ENCODE measurements around the gene CPAMD8. TPM values are rescaled to one million over a fixed set of nuclear protein-coding genes. Genes with fewer than 3 reads are reported as not detected.
"Not testable (repeated sequence)": the region's sequence is repeated elsewhere in the genome, so short reads cannot be mapped to it uniquely, and the experiment has no call there.

The CPAMD8 gene
- total RNA-seq, 1 donor from 2014 or later = 5.3 TPM

DNA sequence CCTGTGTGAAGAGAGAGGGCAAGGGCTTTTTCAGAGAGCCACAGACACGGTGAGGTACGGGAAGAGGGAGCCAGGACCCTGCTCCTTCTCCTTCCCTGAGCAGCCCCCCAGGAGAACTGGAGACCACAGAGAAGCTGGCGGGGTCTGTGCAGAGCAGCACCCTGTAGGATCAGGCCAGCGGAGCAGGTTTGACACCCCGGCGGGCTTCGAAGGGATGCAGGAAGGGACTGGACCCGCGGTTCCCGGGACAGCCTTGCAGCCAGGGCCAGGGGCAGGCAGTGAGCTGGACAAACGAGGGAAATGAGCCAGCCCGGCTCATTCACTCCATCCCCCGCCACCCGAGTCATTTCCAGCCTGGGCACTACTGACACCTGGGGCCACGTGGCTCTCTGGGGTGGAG lies 22.2 kb downstream of the CPAMD8 start:
- TF ChIP-seq, protein P1, sequence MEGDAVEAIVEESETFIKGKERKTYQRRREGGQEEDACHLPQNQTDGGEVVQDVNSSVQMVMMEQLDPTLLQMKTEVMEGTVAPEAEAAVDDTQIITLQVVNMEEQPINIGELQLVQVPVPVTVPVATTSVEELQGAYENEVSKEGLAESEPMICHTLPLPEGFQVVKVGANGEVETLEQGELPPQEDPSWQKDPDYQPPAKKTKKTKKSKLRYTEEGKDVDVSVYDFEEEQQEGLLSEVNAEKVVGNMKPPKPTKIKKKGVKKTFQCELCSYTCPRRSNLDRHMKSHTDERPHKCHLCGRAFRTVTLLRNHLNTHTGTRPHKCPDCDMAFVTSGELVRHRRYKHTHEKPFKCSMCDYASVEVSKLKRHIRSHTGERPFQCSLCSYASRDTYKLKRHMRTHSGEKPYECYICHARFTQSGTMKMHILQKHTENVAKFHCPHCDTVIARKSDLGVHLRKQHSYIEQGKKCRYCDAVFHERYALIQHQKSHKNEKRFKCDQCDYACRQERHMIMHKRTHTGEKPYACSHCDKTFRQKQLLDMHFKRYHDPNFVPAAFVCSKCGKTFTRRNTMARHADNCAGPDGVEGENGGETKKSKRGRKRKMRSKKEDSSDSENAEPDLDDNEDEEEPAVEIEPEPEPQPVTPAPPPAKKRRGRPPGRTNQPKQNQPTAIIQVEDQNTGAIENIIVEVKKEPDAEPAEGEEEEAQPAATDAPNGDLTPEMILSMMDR (IDR thresholded peaks at IDR 0.05; ENCODE audit: insufficient read depth, low read length, poor library complexity, severe bottlenecking) = no peak
- Histone ChIP-seq H3K36me3 (ENCODE audit: control insufficient read depth, insufficient read depth, low read length) (no peaks in the 10 kb centered on the region), H3K27me3 (ENCODE audit: control insufficient read depth, insufficient read depth, low read length) (no peaks in the 10 kb centered on the region), H3K4me3 (ENCODE audit: low read depth, low read length) (no peak overlapping the region)
- no peak for DNase-seq (ENCODE audit: low read depth)

DNA sequence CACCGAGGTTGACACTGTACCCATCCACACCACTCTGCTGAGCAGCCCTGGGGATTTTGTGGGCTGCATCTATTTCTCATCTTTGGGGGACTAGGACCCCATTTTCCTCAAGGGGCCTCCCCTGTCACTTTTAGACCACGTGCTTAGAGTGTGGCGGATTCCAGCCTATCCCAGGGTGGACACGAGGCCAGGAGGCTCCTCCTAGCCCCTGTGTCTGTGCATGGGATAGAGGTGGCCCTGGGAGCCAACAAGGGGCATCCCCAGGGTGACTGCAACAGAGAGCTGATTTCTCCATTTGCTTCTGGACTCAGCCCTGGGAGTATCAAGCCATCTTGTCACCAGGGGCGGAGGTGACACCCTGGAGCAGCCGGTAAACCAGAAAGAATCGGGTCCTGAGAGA lies 24.2 kb downstream of the CPAMD8 start:
- H3K27me3 ChIP-seq (ENCODE audit: control insufficient read depth, insufficient read depth, low read length) = no peaks in the 10 kb centered on the region
- no peak overlapping the region for H3K4me3 ChIP-seq (ENCODE audit: low read depth, low read length)
- DNase-seq (ENCODE audit: low read depth) = no peak
- no peaks in the 10 kb centered on the region for H3K36me3 ChIP-seq (ENCODE audit: control insufficient read depth, insufficient read depth, low read length)
- TF ChIP-seq, protein P1 (IDR thresholded peaks at IDR 0.05; ENCODE audit: insufficient read depth, low read length, poor library complexity, severe bottlenecking) = no peak

DNA sequence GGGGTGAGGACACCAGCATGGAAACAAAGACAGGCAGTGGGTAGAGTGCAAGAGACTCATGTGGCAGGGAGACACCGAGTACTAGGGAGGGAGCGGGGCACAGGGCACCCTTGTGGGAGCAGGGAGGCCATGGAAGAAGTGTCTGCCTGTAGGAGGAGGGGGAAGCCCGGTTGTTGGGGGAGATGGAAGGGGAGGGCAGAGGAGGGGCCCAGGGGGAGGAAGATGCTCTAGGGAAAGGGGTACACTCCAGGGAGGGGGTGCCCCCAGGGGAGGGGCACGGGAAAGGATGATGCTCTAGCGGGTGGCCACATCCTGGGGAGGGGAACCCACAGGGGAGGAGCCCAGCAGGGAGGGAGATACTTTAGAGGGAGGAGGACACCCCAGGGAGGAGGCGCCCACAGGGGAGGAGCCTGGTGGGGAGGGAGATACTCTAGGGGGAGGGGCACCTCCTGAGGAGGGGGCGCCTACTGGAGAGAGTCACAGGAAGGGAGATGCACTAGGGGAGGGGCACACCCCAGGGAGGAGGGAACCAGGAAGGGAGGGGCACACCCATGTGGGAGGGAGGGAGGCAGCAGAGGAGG lies 24.9 kb downstream of the CPAMD8 start:
- TF ChIP-seq, protein P1 (IDR thresholded peaks at IDR 0.05; ENCODE audit: insufficient read depth, low read length, poor library complexity, severe bottlenecking) = no peak
- H3K27me3 ChIP-seq (ENCODE audit: control insufficient read depth, insufficient read depth, low read length) = no peaks in the 10 kb centered on the region
- DNase-seq (ENCODE audit: low read depth) = no peak
- H3K36me3 ChIP-seq (ENCODE audit: control insufficient read depth, insufficient read depth, low read length) = no peaks in the 10 kb centered on the region
- H3K4me3 ChIP-seq (ENCODE audit: low read depth, low read length) = no peak overlapping the region

- Histone ChIP-seq H3K27me3 (ENCODE audit: control insufficient read depth, insufficient read depth, low read length) (no peaks in the 10 kb centered on the region), H3K36me3 (ENCODE audit: control insufficient read depth, insufficient read depth, low read length) (no peaks in the 10 kb centered on the region), H3K4me3 (ENCODE audit: low read depth, low read length) (no peak overlapping the region)
- TF ChIP-seq, protein P1 (IDR thresholded peaks at IDR 0.05; ENCODE audit: insufficient read depth, low read length, poor library complexity, severe bottlenecking) = no peak
- DNase-seq (ENCODE audit: low read depth) = no peak
Measured at GRCh38 chr19:16998635-16999194, 27.9 kb downstream of the CPAMD8 start.

GRCh38 chr19:16996838-16997490 lies 29.6 kb downstream of the CPAMD8 start:
- H3K36me3 ChIP-seq (ENCODE audit: control insufficient read depth, insufficient read depth, low read length); H3K27me3 ChIP-seq (ENCODE audit: control insufficient read depth, insufficient read depth, low read length); H3K4me3 ChIP-seq (ENCODE audit: low read depth, low read length); DNase-seq (ENCODE audit: low read depth): not testable (repeated sequence)

- Histone ChIP-seq H3K4me3 (ENCODE audit: low read depth, low read length) (no peak overlapping the region), H3K27me3 (ENCODE audit: control insufficient read depth, insufficient read depth, low read length) (no peaks in the 10 kb centered on the region), H3K36me3 (ENCODE audit: control insufficient read depth, insufficient read depth, low read length) (no peaks in the 10 kb centered on the region)
- TF ChIP-seq, protein P1 (IDR thresholded peaks at IDR 0.05; ENCODE audit: insufficient read depth, low read length, poor library complexity, severe bottlenecking) = no peak
- no peak for DNase-seq (ENCODE audit: low read depth)
Measured at GRCh38 chr19:16988661-16989060, 37.9 kb downstream of the CPAMD8 start.

Measured in kidney epithelial cell (primary cell).